GM12801 (cell line): ENCODE measurements around the gene SH2D3A.

ENCODE experiments used
- CTCF ChIP-seq: IDR thresholded peaks from one replicate; pipeline ENCODE4 v1.5.1; 2011; ENCODE audit warnings: control low read depth; ENCODE audit not compliant: insufficient read length; ENCODE audit errors: extremely low read depth

SH2D3A gene

GRCh38 chr19:6796278-6796677 is 29.0 kb upstream of the SH2D3A start:
- no peak for TF ChIP-seq CTCF

DNA sequence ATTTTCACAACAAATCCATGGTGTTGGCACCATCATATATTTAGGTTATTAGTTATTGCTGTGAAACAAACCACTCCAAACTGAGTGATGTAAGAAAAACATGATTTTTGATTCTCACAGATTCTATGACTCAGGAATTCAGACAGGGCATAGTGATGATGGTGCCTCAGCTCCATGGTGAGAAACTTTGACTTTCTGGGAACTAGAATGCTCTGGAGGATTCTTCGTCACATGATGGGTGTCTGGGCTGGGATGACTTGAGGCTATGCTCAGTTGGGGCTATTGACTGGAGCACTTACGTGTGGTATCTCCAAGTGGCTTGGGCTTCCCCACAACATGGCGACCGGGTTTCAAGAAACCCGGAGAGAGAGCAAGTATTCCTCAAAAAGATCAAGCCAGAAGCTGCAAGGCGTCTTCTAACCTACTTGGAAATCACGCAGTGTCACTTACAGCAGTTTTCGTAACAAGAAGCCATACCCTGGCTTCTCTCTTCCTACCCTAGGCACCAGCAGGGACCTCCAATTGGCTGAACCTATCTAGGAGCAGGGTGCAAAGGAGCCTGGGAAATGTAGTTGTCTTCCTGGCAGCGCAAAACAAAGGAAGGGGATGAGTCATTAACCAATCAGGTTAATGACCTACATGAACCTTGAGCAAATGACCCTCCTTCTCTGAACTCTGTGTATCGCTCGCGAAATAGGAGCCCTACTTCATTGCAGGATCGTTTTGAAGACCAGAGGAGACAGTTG is 27.6 kb upstream of the SH2D3A start:
- no peak for TF ChIP-seq CTCF

GRCh38 chr19:6793973-6794372 is 26.7 kb upstream of the SH2D3A start:
- no peak for TF ChIP-seq CTCF

DNA sequence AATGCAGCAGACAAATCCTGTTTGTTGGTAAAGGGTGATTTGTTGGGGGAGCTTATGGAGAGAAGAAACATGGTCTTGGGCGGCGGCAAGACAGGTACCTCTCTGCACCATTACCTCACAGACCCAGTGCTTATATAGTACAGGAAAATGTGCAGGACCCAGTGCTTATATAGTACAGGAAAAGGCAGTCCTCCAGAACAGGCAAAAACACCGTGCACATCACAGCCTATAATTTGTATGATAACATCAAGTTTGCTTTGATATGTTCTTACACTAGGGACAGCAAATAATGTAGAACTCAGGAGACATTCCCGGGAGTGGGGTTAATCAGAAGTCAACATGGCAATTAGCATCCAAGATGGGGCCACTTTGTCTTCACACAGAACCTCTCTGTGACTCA is 26.2 kb upstream of the SH2D3A start:
- no peak for TF ChIP-seq CTCF

DNA sequence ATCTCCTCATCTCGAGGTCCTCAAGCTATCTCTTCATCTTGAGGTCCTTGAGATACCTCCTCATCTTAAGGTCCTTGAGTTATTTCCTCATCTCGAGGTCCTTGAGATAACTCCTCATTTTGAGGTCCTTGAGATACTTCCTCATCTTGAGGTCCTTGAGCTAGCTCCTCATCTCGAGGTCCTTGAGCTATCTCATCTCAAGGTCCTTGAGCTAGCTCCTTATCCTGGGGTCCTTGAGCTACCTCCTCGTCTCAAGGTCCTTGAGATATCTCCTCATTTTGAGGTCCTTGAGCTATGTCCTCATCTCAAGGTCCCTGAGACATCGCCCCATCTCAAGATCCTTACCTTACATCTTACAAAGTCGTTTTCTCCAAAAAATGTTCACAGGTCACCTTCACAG is 24.0 kb upstream of the SH2D3A start:
- TF ChIP-seq CTCF: no peak

DNA sequence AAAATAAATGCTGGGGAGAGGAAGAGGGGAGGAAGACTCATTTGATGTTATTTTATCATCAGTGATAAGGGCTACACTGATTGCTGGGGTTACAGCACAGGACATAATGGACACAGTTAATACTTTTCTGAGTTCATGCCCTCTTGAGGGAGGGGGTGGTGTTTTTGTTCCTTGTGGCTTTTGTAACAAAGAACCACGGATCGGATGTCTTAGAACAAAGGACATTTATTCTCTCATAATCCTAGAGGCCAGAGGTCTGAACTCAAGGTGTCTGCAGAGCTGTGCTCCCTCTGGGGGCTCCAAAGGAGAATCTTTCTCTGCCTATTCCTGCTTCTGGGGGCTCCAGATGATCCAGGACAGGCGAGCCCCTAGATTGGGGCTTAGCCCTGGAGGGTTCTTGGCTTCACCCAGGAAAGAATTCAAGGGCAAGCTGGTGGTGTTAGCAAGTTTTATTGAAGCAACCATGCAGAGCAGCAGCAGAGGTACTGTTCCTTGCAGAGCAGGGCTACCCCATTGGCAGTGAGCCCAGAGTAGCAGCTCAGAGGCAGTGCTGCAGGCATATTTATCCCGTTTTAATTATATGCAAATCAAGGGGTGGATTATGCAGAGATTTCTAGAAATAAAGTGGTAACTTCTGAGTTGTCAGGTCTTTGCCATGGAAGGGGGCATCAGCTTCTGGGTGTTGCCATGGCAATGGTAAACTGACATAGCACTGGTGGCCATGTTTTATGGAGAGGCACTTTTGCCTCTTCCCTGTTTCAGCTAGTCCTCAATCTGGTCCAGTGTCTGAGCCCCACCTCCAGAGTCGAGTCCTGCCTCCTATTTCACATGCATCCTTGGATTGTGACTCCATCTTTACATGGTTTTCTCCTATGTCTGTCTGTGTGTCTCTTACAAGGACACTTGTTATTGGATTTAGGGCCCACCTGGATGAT is 23.2 kb upstream of the SH2D3A start:
- no peak for TF ChIP-seq CTCF

GRCh38 chr19:6788896-6789295 is 21.7 kb upstream of the SH2D3A start:
- TF ChIP-seq CTCF: no peak
